ENCODE data around the gene SCNN1A.

The SCNN1A gene

GRCh38 chr12:6404390-6404789, 29.0 kb upstream of the SCNN1A start:
- Histone ChIP-seq H3K4me3 (ENCODE audit: severe bottlenecking) (no peak overlapping the region), H3K27ac (ENCODE audit: poor library complexity, severe bottlenecking) (no peak overlapping the region), H3K4me1 (ENCODE audit: insufficient read depth, poor library complexity, severe bottlenecking) (no peaks in the 10 kb centered on the region), H3K36me3 (ENCODE audit: low read depth) (peaks cover 6% of the 10 kb centered on the region), H3K27me3 (ENCODE audit: insufficient read depth, poor library complexity, severe bottlenecking) (no peaks in the 10 kb centered on the region), H3K9me3 (ENCODE audit: severe bottlenecking) (no peaks in the 10 kb centered on the region)
- TF ChIP-seq CTCF (IDR thresholded peaks at IDR 0.05; ENCODE audit: poor library complexity, severe bottlenecking) = no peak
- ATAC-seq (ENCODE audit: low read depth) = no peak
- DNase-seq (ENCODE audit: low spot score) = no peak

GRCh38 chr12:6399884-6400644, 24.7 kb upstream of the SCNN1A start:
- ATAC-seq (ENCODE audit: low read depth) (no peak), DNase-seq (ENCODE audit: low spot score) (no peak)
- Histone ChIP-seq H3K4me3 (ENCODE audit: severe bottlenecking) (no peak overlapping the region), H3K36me3 (ENCODE audit: low read depth) (peaks cover 23% of the 10 kb centered on the region), H3K27me3 (ENCODE audit: insufficient read depth, poor library complexity, severe bottlenecking) (no peaks in the 10 kb centered on the region), H3K27ac (ENCODE audit: poor library complexity, severe bottlenecking) (no peak overlapping the region), H3K9me3 (ENCODE audit: severe bottlenecking) (no peaks in the 10 kb centered on the region), H3K4me1 (ENCODE audit: insufficient read depth, poor library complexity, severe bottlenecking) (no peaks in the 10 kb centered on the region)
- TF ChIP-seq CTCF (IDR thresholded peaks at IDR 0.05; ENCODE audit: poor library complexity, severe bottlenecking) = no peak

- Histone ChIP-seq H3K4me1 (ENCODE audit: insufficient read depth, poor library complexity, severe bottlenecking) (peaks cover 7% of the 10 kb centered on the region), H3K4me3 (ENCODE audit: severe bottlenecking) (no peak overlapping the region), H3K9me3 (ENCODE audit: severe bottlenecking) (no peaks in the 10 kb centered on the region), H3K36me3 (ENCODE audit: low read depth) (peaks cover 48% of the 10 kb centered on the region), H3K27me3 (ENCODE audit: insufficient read depth, poor library complexity, severe bottlenecking) (no peaks in the 10 kb centered on the region), H3K27ac (ENCODE audit: poor library complexity, severe bottlenecking) (no peak overlapping the region)
- ATAC-seq (ENCODE audit: low read depth) (no peak), DNase-seq (ENCODE audit: low spot score) (no peak)
- no peak for TF ChIP-seq CTCF (IDR thresholded peaks at IDR 0.05; ENCODE audit: poor library complexity, severe bottlenecking)
Measured at GRCh38 chr12:6396031-6396430, 20.7 kb upstream of the SCNN1A start.

GRCh38 chr12:6394398-6394797, 19.0 kb upstream of the SCNN1A start:
- ATAC-seq (ENCODE audit: low read depth) (no peak), DNase-seq (ENCODE audit: low spot score) (no peak)
- TF ChIP-seq CTCF (IDR thresholded peaks at IDR 0.05; ENCODE audit: poor library complexity, severe bottlenecking) = no peak
- Histone ChIP-seq H3K4me1 (ENCODE audit: insufficient read depth, poor library complexity, severe bottlenecking) (peaks cover 7% of the 10 kb centered on the region), H3K9me3 (ENCODE audit: severe bottlenecking) (no peaks in the 10 kb centered on the region), H3K4me3 (ENCODE audit: severe bottlenecking) (no peak overlapping the region), H3K36me3 (ENCODE audit: low read depth) (peaks cover 58% of the 10 kb centered on the region), H3K27me3 (ENCODE audit: insufficient read depth, poor library complexity, severe bottlenecking) (no peaks in the 10 kb centered on the region), H3K27ac (ENCODE audit: poor library complexity, severe bottlenecking) (no peak overlapping the region)

GRCh38 chr12:6393109-6393508, 17.7 kb upstream of the SCNN1A start:
- no peak for ATAC-seq (ENCODE audit: low read depth)
- peaks cover 7% of the 10 kb centered on the region for H3K4me1 ChIP-seq (ENCODE audit: insufficient read depth, poor library complexity, severe bottlenecking)
- H3K27ac ChIP-seq (ENCODE audit: poor library complexity, severe bottlenecking) = no peak overlapping the region
- no peaks in the 10 kb centered on the region for H3K27me3 ChIP-seq (ENCODE audit: insufficient read depth, poor library complexity, severe bottlenecking)
- H3K36me3 ChIP-seq (ENCODE audit: low read depth) = peaks cover 65% of the 10 kb centered on the region
- H3K9me3 ChIP-seq (ENCODE audit: severe bottlenecking) = no peaks in the 10 kb centered on the region
- no peak overlapping the region for H3K4me3 ChIP-seq (ENCODE audit: severe bottlenecking)
- TF ChIP-seq CTCF (IDR thresholded peaks at IDR 0.05; ENCODE audit: poor library complexity, severe bottlenecking) = no peak
- DNase-seq (ENCODE audit: low spot score) = no peak

Data from RWPE2 (cell line).